HEK293 (cell line): ENCODE measurements around the gene SLC39A10.

ENCODE experiments used
- CTCF ChIA-PET: fragments of 350-600 bp; formaldehyde crosslinking; extraction: SDS; loops from one replicate; lab custom pipeline; 2021; ENCODE audit warnings: antibody characterized with exemption; lab: Yijun Ruan, JAX
- POLR2A ChIA-PET: fragments of 300-600 bp; formaldehyde crosslinking; extraction: SDS; loops from one replicate; lab custom pipeline; 2020; ENCODE audit warnings: antibody characterized with exemption, inconsistent platforms; lab: Yijun Ruan, JAX
- H3K27ac ChIP-seq: fragments of 200-500 bp; sonication (Bioruptor generic); 2 replicates; pipeline ENCODE4 v1.5.1; 2014; ENCODE audit warnings: low read depth, low read length, control low read depth, inconsistent platforms; ENCODE audit errors: extremely low read depth
- H3K36me3 ChIP-seq, 2 experiments: fragments of 200-500 bp in 1 of 2; sonication (Bioruptor generic) in 1 of 2; 1 replicate in 1 of 2; 2 replicates in 1 of 2; pipeline ENCODE4 v1.5.1; 2014 to 2017; ENCODE audit warnings: inconsistent platforms in 2 of 2, low read length in 2 of 2; ENCODE audit not compliant: control insufficient read depth in 2 of 2, insufficient read depth in 1 of 2
- H3K4me1 ChIP-seq: fragments of 200-500 bp; sonication (Bioruptor generic); 2 replicates; pipeline ENCODE4 v1.5.1; 2014; ENCODE audit warnings: mild to moderate bottlenecking, low read length, inconsistent platforms; ENCODE audit not compliant: control insufficient read depth, insufficient read depth
- H3K4me3 ChIP-seq: 2 replicates; pipeline ENCODE4 v1.5.1; 2011; ENCODE audit warnings: low read depth, mild to moderate bottlenecking, control low read depth, low read length, moderate library complexity
- H3K9me3 ChIP-seq: fragments of 200-500 bp; sonication (Bioruptor generic); 2 replicates; pipeline ENCODE4 v1.5.1; 2014; ENCODE audit warnings: low read depth, low read length, inconsistent platforms; ENCODE audit not compliant: control insufficient read depth, insufficient read depth
- GLI2 ChIP-seq: fragments of 450-650 bp; formaldehyde crosslinking; IDR thresholded peaks from 2 replicates; pipeline ENCODE4; 2017; ENCODE audit warnings: missing biosample characterization, missing genetic modification characterization, low read depth, borderline replicate concordance
- GLI4 ChIP-seq: fragments of 450-650 bp; formaldehyde crosslinking; IDR thresholded peaks from 2 replicates; pipeline ENCODE4 v1.5.1; 2016; ENCODE audit warnings: missing biosample characterization, missing genetic modification characterization
- HOXA7 ChIP-seq: sonication (generic); formaldehyde crosslinking; IDR thresholded peaks from 2 replicates; pipeline ENCODE4 v1.8.1; 2022; ENCODE audit warnings: missing genetic modification reagents, borderline replicate concordance
- HOXC10 ChIP-seq: sonication (generic); formaldehyde crosslinking; IDR thresholded peaks from 2 replicates; pipeline ENCODE4 v1.8.1; 2023; ENCODE audit warnings: mild to moderate bottlenecking, missing genetic modification reagents
- PBX3 ChIP-seq: sonication (generic); formaldehyde crosslinking; IDR thresholded peaks from 2 replicates; pipeline ENCODE4 v1.8.1; 2022; ENCODE audit warnings: mild to moderate bottlenecking, moderate library complexity, missing genetic modification reagents
- REST ChIP-seq: fragments of 450-650 bp; formaldehyde crosslinking; IDR thresholded peaks from 2 replicates; pipeline ENCODE4 v1.5.1; 2016; ENCODE audit warnings: missing biosample characterization, missing genetic modification characterization
- ZBTB11 ChIP-seq: fragments of 450-650 bp; formaldehyde crosslinking; conservative IDR thresholded peaks from 2 replicates; pipeline ENCODE4 v1.5.1; 2016; ENCODE audit warnings: low read depth, missing biosample characterization, missing genetic modification characterization
- ZFHX2 ChIP-seq: fragments of 450-650 bp; formaldehyde crosslinking; conservative IDR thresholded peaks from 2 replicates; pipeline ENCODE4 v1.5.1; 2016; ENCODE audit warnings: missing biosample characterization, missing genetic modification characterization
- ZNF138 ChIP-seq: fragments of 450-650 bp; formaldehyde crosslinking; IDR thresholded peaks from 2 replicates; pipeline ENCODE4 v1.5.1; 2016; ENCODE audit warnings: missing biosample characterization, missing genetic modification characterization, borderline replicate concordance
- ZNF146 ChIP-seq: fragments of 450-650 bp; formaldehyde crosslinking; IDR thresholded peaks from 2 replicates; pipeline ENCODE4 v1.5.1; 2016; ENCODE audit warnings: missing biosample characterization, missing genetic modification characterization
- ZNF2 ChIP-seq: fragments of 450-650 bp; formaldehyde crosslinking; IDR thresholded peaks from 2 replicates; pipeline ENCODE4 v1.5.1; 2016; ENCODE audit warnings: missing biosample characterization, missing genetic modification characterization
- ZNF292 ChIP-seq: fragments of 450-650 bp; formaldehyde crosslinking; IDR thresholded peaks from 2 replicates; pipeline ENCODE4 v1.5.1; 2016; ENCODE audit warnings: low read depth, missing biosample characterization, missing genetic modification characterization, borderline replicate concordance
- ZNF302 ChIP-seq: fragments of 450-650 bp; formaldehyde crosslinking; IDR thresholded peaks from 2 replicates; pipeline ENCODE4 v1.5.1; 2016; ENCODE audit warnings: missing biosample characterization, missing genetic modification characterization, low read depth
- ZNF335 ChIP-seq: fragments of 450-650 bp; formaldehyde crosslinking; conservative IDR thresholded peaks from 2 replicates; pipeline ENCODE4 v1.5.1; 2016; ENCODE audit warnings: missing biosample characterization, missing genetic modification characterization
- ZNF366 ChIP-seq: fragments of 450-650 bp; formaldehyde crosslinking; conservative IDR thresholded peaks from 2 replicates; pipeline ENCODE4 v1.5.1; 2016; ENCODE audit warnings: missing biosample characterization, missing genetic modification characterization
- ZNF37A ChIP-seq: fragments of 450-650 bp; IDR thresholded peaks from 2 replicates; pipeline ENCODE4 v1.5.1; 2018; ENCODE audit warnings: missing biosample characterization, missing genetic modification characterization
- ZNF510 ChIP-seq: fragments of 450-650 bp; formaldehyde crosslinking; IDR thresholded peaks from 2 replicates; pipeline ENCODE4 v1.5.1; 2018; ENCODE audit warnings: mild to moderate bottlenecking, missing genetic modification characterization, missing biosample characterization; ENCODE audit not compliant: insufficient replicate concordance
- ZNF518A ChIP-seq: fragments of 450-650 bp; formaldehyde crosslinking; conservative IDR thresholded peaks from 2 replicates; pipeline ENCODE4 v1.5.1; 2016; ENCODE audit warnings: low read depth, missing biosample characterization, missing genetic modification characterization
- ZNF585B ChIP-seq: fragments of 450-650 bp; formaldehyde crosslinking; IDR thresholded peaks from 2 replicates; pipeline ENCODE4 v1.5.1; 2016; ENCODE audit warnings: missing biosample characterization, missing genetic modification characterization
- ZNF664 ChIP-seq: fragments of 450-650 bp; formaldehyde crosslinking; IDR thresholded peaks from 2 replicates; pipeline ENCODE4 v1.5.1; 2016; ENCODE audit warnings: missing biosample characterization, missing genetic modification characterization
- TF ChIP-seq, protein P1 (sequence below): fragments of 450-650 bp; formaldehyde crosslinking; IDR thresholded peaks from 2 replicates; pipeline ENCODE4 v1.5.1; 2016; ENCODE audit warnings: missing biosample characterization, missing genetic modification characterization

Gene SLC39A10

DNA sequence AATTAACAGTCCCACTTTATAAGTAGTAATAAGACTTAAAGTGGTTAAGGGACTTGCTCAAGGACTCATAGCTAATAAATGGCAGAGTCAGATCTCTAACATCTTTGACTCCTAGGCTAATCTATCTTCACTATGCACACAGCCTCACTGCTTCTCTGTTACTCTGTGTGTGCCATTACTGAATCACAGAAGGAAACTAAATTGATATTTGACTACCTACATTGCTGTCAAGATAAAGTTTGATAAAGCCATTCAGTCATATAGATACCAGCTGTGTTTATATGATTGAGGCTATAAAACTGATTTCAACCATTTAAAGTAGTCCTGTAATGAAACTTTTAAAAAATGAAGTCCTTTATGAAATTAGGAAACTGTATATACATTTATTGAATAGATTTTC, 10.9 kb downstream of the SLC39A10 start (continued):
- TF ChIP-seq REST (tag by site-specific recombination) (no peak), ZNF585B (tag by site-specific recombination) (no peak), GLI4 (no peak), ZNF138 (tag by site-specific recombination) (no peak), ZNF335 (tag by site-specific recombination) (no peak), PBX3 (CRISPR knock-in tag) (no peak), ZNF302 (tag by site-specific recombination) (no peak), GLI2 (no peak), ZNF2 (no peak), ZFHX2 (no peak), ZNF664 (tag by site-specific recombination) (no peak), ZNF510 (tag by site-specific recombination) (no peak)
- TF ChIP-seq, protein P1, sequence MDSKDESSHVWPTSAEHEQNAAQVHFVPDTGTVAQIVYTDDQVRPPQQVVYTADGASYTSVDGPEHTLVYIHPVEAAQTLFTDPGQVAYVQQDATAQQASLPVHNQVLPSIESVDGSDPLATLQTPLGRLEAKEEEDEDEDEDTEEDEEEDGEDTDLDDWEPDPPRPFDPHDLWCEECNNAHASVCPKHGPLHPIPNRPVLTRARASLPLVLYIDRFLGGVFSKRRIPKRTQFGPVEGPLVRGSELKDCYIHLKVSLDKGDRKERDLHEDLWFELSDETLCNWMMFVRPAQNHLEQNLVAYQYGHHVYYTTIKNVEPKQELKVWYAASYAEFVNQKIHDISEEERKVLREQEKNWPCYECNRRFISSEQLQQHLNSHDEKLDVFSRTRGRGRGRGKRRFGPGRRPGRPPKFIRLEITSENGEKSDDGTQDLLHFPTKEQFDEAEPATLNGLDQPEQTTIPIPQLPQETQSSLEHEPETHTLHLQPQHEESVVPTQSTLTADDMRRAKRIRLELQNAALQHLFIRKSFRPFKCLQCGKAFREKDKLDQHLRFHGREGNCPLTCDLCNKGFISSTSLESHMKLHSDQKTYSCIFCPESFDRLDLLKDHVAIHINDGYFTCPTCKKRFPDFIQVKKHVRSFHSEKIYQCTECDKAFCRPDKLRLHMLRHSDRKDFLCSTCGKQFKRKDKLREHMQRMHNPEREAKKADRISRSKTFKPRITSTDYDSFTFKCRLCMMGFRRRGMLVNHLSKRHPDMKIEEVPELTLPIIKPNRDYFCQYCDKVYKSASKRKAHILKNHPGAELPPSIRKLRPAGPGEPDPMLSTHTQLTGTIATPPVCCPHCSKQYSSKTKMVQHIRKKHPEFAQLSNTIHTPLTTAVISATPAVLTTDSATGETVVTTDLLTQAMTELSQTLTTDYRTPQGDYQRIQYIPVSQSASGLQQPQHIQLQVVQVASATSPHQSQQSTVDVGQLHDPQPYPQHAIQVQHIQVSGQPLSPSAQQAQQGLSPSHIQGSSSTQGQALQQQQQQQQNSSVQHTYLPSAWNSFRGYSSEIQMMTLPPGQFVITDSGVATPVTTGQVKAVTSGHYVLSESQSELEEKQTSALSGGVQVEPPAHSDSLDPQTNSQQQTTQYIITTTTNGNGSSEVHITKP (tag by site-specific recombination) = no peak

- CTCF ChIA-PET = interaction anchor here (0.6 to 2.2 kb wide), 5 partner anchors 10 to 829 kb away, joined by 3 to 6 read pairs (median 4); no protein-coding TSS in a partner anchor
- Histone ChIP-seq H3K4me3 (no peak overlapping the region), H3K9me3 (no peaks in the 10 kb centered on the region), H3K36me3 (no peaks in the 10 kb centered on the region), H3K4me1 (peaks cover 3% of the 10 kb centered on the region; the same call in 1 of the 2 replicates), H3K27ac (no peak overlapping the region)
- POLR2A ChIA-PET = no interaction called here
- TF ChIP-seq ZBTB11 (tag by site-specific recombination) (no peak), ZNF292 (no peak), HOXC10 (CRISPR knock-in tag) (no peak), ZNF146 (no peak), HOXA7 (CRISPR knock-in tag) (no peak), ZNF37A (tag by site-specific recombination) (no peak), ZNF366 (no peak), ZNF518A (tag by site-specific recombination) (no peak)
Measured at GRCh38 chr2:195670191-195670590, 13.2 kb downstream of the SLC39A10 start.
